Activated T-helper 9 cell treated with anti-CD3 and anti-CD28 coated beads, Interleukin-2, amount 50 U/mL, for 16 hours (primary cell): ENCODE data around the gene APEH.
"Not testable (repeated sequence)": the region's sequence is repeated elsewhere in the genome, so short reads cannot be mapped to it uniquely, and the experiment has no call there.

Source experiments
- DNase-seq: peaks from one replicate; pipeline ENCODE4 v3.0.0-alpha.2; 2020; ENCODE audit warnings: low read depth

APEH gene

DNA sequence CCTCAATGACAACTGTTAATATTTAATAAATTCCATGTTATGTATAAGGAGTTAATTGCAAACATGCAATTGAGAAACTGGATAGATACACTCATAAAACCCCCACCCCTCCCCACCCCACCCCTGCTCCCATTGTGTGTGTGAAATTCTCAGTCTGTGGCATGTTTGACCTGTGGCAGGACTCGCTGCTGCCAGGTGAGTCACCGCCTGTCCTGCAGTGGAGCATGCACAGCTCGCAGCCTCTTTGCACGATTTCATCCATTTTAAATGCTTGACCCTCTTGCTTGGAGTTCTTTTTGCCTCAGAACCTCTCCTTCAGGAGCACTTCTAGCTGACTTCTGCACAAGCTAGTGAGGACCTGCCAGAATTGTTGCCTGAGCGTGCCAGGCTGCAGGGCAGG is 5.3 kb upstream of the APEH start:
- DNase-seq: no peak

DNA sequence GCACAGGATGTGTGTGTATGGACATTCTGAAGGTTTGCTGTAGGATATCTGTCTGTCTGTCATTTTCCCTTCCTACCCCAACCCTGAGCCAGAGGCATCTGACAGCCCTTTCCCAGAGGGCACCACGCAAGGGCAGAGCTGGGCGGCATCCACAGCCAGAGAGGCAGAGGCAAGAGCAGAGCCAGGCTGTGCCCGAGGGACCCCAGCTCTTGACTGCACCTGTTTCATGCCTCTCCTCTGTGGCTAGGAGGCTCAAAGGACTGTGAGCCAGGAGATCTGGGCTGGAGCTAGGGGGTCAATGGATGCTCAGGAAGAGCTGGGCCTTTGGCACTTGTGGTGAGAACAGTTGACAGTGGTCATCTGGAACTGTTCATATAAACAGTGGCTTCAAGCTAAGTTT is 4.8 kb upstream of the APEH start:
- DNase-seq: no peak

DNA sequence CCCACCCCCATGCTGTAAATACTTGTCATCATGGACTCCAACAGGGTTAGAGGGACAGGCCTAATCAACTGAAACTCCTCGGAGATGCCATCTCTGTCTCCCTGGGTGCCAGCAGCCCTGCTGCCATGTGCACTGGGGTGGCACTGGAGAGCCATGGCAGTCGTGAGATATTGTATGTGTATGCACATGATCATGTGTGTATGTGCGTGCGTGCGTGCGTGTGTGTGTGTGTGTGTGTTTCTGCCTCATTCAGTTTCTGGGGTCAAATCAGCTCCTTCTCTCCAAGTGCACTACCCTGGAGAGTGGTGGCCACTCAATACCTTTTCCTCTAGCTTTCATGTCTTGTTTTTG is 3.2 kb upstream of the APEH start:
- no peak for DNase-seq

DNA sequence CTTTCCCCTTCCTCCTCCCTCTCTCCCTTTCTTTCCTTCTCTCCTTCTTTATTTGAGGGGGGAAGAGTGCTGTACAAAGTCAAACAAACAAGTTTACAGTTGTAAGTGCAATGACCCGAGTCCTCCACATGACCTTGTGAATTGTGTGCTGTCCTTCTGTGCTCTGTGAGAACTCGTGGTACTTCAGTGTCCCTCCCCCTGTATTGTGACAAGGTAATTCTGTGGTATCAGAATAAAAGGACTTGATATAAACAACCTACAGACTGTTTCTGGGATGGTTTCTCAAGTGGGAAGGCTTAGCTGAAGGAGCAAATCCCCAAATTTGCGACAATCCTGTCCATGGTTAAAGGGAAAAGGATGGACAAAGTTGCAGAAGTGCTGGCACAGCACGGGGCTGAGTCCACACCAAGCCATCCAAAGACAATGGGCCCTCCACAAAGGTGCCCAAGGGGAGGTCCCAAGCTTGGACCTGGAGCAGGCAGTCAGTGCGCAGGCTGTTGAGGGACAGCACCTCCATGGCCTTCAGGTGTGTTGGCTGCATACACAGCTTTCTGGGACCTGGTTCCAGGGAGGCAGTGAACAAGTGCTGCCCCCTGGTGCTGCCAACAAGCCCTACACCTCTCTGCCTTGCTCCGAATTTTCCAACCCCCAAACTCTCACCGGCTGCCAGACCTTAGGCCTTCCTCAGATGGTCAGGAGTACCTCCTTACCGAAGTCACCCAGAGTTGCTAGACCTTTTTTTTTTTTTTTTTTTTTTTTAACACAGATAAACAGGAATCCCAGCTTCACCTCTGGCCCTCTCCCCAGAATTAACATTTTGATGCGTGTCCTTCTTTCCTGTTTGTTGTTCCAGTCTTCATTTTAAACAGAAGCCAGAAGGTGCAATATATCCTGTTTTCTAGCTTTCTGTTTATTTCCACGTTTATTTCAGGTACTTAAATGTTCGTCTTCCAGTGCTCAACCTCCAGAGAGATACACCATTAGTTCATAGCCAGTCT is 2.6 kb upstream of the APEH start:
- peak; percentile 61 for DNase-seq

DNA sequence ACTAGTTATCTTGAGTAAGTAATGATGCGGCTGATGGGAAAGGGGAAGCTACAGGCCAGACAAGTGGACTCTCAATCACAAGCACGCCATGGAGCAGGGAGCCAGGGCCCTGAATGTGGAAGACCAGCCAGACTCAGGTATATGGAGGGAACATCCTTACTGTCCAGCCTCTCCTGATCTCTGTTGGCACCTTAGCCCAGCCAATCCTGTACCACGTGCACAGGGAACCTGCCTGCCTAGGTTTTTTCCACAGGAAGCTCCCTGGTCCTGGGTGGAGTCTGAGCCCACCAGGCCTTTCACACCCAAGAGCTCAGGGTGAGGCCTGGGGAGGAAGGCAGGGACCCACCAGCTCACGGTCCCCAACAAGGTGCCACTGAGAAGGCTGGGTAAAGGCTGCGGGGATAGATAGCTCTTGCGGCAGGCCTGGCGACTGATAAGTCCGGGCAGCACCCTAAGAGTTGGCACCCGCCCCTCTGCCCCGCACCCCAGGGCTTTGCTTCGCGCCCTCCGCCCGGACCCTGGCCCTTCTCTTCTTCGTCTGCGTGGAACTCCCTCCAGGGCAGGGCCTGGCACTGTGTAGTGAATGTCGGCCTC is 933 bp upstream of the APEH start:
- no peak for DNase-seq

DNA sequence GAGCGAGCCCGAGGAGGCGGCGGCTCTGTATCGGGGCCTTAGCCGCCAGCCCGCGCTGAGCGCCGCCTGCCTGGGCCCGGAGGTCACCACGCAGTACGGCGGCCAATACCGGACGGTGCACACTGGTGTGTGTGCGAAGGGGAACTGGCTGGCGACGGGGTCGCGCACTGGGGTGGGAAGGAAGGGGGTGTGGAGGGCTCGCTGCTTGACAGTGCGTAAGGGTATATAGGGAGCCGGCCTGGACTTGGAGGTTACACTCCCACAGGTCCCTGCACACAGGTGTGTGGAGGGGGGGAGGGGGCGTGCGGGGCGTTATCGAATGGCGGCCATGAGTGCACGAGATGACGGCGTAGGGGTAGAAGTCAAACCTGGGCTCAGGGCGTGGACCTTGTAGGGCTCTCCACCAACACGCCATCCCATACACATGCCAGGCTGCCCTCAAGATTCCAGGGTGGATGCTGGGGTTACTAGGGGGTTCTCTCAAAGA is 389 bp downstream of the APEH start:
- peak; percentile 13 for DNase-seq

DNA sequence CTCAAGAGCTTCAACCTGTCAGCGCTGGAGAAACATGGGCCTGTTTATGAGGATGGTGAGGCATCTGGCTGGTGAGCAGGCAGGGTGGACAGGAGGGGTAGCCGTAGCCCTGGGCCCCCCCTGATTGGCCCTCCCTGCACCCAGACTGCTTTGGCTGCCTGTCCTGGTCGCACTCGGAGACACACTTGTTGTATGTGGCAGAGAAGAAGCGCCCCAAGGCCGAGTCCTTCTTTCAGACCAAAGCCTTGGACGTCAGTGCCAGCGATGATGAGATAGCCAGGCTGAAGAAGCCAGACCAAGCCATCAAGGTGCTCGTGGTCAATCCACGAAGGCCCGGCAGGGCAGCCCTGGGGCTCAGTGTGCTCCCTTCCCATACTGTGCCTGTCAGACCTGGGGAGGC is 1.8 kb downstream of the APEH start:
- DNase-seq: no peak

DNA sequence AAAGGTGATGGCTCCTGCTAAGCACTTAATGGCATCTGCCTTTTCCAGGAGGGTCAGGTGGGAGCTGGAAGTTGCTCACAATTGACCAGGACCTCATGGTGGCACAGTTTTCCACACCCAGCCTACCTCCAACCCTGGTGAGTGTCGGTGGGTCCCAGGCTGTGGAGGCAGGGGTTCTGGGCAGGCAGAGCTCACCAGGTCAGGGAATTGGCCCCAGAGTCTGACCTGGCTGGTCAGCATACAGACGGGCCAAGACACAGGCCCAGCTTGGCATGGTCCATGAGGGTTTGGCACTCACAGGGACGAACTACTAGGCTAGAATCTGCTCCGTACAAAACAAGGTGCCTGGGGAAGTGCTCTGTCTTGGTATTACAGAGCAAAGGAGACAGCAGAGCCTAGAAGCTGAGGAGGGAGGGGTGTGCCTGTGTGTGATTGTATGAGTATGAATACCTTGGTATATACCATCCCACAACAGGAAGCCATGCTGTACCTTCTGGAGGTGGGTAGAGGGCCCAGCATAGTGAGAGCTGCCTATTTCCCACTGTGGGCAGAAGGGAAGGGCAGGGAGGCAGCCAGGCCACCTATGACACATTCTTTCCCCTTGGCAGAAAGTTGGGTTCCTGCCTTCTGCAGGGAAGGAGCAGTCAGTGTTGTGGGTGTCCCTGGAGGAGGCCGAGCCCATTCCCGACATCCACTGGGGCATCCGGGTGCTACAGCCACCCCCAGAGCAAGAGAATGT is 6.5 kb downstream of the APEH start:
- DNase-seq: no peak

DNA sequence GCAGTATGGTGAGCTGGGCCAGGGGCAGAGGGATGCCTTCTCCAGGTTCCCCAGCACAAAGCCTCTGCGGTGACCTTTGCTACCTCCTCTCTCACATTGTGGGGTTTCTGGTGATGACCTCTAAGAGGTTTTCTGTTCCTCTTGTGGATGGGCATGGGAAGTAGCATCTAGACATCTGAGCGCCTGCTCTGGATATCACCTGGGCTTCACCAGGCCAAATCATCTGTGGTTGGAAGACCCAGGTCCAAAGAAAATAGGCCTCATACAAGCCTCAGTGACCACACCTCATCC is 7.0 kb downstream of the APEH start:
- DNase-seq: no peak

DNA sequence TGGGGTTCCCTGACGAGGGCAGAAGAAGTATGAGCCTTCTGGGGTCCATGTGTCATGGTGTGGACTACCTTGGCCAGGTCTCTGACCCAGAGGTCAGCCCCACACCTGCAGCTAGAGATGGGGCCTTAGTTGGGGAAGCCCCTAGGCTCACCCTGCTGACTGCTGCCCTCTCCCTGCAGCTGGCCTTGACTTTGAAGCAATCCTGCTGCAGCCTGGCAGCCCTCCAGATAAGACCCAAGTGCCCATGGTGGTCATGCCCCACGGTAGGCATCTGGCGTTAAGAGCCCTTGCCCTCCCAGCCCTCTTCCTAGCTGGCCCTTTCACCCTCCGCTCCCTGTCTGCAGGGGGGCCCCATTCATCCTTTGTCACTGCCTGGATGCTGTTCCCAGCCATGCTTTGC is 7.4 kb downstream of the APEH start:
- DNase-seq: no peak

DNA sequence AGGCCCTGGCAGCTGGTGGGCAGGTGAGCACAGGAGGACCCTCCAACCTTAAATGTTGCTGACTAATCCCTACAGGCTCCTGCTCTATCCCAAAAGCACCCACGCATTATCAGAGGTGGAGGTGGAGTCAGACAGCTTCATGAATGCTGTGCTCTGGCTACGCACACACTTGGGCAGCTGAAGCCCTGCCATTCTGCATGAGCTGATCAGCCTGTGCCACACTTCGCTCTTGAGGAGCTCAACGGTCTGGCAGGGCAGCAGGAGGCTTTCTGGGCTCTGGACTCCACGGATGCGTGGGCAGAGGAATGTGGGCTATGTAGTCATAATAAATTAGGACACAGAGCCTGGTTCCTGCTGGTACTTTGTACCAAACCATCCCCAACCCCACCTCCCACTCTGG is 9.0 kb downstream of the APEH start:
- no peak for DNase-seq

DNA sequence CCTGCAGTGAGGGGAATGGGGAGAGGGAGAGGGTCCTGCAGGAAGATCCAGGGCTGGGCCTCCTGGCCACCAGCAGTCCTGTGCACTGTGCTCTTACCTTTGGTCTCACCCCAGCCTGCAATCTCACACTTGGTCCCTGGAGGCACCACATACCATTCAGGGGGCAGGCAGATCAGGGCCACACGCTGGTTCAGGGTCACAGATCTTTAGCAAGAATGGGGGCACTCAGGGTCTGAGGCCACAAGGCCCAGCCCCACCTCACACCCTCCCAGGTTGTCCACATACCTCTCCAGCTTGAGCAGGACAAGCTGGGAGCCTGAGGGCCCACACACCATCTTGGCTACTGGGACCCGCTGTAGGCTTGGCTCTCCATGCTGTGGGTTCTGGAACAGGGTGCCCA is 10.3 kb downstream of the APEH start:
- DNase-seq: not testable (repeated sequence)

DNA sequence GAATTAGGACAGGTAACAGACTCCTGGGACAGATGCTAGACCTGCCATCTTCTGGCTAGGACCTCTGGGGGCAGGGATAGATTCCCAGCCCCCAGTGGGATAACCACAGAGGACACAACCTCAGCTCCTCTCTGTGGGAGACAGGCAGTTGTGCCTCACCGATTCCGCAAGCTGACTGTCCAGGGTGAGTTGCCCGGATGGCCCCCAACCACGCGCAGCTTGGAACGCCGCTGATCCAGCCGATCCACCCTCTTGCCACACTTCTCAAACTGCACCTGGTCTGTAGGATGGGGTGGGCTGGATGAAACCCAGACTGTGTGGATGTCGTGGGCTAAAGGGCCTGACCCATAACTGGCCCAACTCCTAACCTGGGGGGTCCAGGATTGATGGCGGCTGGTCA is 11.0 kb downstream of the APEH start:
- DNase-seq: not testable (repeated sequence)

DNA sequence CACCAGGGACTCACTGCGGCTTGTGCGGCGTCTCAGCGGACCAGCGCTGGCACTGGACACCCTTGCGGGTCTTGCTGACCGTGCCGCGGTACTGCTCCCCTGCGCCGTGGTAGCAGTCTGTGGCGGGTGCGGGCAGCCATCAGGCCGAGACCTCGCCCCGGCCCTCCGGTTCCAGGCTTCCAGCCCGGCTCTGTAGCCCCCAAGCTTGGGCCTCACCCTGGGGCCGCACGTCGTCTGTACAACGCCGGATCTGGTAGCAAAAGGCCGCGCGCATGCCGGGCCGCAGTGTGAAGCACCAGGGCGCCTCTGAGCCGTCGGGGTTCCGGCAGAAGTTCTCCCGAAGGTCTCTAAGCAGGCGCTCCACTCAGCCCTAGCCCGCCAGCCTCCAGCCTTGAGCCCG is 11.7 kb downstream of the APEH start:
- DNase-seq: not testable (repeated sequence)

DNA sequence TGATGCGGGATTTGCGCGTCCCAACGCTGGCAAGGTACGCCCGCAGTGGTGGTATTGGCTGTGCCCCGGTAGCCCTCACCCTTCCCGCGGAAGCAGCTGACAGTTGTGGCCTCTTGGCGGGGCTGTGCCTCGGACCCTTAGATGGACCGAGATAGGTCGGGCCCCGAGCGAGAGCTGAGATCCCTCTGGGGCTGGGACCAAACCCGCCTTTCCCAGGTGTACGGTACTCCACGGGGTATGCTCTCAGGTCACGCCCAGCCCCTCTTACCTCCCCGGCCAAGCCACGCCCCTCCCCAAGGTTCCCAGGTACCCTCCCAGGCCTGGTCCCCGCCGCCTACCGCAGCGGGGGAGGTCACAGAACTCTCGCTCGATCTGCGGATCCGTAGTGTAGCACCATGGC is 12.2 kb downstream of the APEH start:
- not testable (repeated sequence) for DNase-seq

DNA sequence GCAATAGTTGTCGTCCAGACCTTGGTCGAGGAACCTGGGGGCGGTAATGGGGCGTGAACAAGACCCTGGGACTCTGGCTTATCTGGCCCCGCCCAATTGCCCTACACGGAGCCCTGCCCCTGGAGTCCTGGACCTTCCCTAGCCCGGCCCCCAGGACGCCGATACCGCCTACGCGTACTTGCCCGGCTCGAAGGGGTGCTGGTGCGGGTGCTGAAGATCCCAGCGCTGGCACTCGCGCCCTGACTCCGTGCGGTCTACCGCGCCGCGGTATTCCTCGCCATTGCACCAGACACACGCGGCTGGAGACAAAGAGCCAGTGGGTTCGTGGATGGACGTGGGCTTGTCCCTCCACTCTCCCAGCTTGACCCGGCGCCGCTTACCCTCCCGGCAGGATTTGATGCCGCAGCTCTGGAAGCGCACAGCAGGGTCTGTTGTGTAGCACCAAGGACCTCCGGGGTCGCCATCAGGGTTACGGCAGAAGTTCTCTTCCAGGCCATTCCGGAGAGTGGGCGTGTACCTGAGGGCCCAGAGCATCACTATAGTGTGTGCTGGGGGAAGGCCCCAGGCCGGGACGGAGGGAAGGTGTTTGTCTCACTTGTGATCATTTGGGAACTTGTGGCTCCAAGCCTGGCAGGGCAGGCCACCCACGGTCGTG is 12.7 kb downstream of the APEH start:
- DNase-seq: not testable (repeated sequence)

DNA sequence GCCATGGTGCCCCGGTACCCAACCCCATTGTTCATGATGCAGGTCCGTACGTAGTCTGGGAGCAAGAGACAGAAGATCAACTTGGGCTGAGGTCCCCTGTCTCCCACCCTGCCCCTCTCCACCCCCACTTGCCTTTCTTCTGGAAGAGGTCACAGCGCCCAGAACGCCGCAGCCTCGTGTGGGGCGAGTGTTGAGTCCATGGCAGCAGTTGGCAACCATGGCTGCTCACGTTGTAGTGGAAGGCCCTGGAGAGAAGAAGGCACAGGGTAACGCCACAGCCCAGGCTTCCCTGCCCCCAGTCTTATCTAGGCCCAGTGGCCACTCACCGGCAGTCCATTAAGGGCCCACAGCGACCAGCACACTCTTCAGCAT is 13.3 kb downstream of the APEH start:
- not testable (repeated sequence) for DNase-seq

DNA sequence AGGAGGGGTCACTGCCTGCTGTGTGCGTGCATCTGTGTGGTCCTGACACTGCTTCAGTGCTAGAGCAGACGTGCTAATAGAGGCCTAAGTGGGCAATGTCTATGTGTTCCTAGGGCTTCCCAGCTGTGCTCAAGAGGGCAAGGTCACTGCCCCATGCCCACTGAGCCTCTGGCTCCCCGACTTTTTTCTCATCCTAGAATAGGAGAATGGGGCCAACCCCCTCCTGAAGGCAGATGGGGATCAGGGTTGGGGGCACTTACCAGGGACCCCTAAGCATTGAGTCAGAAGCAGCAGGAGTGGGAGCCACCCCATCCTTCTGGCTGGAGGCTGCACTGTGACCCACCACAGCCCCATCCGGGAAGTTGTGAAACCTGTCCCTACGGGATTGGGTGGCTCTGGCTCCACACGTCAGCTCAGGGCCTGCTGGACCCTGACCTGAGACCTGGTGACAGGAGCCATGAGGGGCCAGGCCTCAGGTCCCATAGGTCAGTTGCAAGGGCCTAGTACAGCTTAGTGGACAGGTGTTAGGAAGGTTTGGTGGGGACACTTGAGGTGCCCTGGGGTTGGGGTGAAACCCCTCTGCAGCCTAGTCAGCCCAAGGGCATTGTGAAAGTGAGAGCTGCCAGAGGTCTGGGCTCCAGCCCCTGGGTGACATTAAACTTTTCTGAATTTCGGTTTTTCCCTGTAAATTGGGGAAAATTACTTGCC is 14.3 kb downstream of the APEH start:
- DNase-seq: not testable (repeated sequence)

DNA sequence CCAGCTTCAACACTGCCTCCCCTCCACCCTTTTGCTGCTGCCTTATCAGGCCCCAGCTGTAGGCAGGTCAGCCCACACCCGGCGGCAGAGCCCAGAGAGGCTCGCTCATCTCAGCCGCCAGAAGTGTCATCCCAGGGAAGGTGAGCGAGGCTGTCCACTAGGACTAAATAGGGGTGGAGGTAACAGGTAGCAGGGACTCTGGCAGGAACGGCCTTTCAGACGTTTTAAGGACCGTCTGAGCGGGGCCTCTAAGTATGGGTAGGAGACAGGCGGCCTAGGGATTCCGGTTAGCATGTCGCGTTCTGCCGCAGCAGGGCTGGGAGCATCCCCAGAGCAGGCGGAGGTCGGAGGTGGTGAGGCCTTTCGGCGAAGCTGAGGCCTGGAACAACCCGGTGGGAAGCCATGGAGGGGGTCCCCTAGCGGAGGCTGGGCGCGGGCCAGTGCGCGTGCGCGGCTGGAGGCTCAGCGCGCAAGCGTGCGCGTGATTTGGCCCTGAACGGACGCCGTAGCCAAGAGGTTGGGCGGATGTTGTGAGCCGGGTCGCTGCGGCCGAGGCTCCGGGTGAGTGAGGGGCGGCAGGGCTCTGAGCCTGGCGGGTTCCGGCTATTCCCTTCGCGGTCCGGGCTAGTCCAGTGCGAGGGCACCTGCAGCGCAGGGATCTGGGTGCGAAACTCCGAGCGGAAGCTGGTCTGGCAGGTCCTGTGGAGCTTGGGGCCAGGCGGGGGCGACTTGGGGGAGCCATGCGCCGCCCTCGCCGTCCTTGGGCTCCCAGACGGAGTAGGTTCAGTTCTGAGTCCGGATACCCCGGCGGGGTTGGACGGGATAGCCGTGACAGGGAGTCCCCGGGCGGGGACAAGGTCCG is 15.1 kb downstream of the APEH start, which contains the start of the genes MST1 and RNF123:
MST1 (minus strand) TSS at position 429 of the 862 bp plus-strand sequence. CDS start 783 bp downstream, outside the sequence.
RNF123 (plus strand) TSS at position 512 of the 862 bp plus-strand sequence. CDS start 1,609 bp downstream, outside the sequence.
- DNase-seq: peak; percentile 86

DNA sequence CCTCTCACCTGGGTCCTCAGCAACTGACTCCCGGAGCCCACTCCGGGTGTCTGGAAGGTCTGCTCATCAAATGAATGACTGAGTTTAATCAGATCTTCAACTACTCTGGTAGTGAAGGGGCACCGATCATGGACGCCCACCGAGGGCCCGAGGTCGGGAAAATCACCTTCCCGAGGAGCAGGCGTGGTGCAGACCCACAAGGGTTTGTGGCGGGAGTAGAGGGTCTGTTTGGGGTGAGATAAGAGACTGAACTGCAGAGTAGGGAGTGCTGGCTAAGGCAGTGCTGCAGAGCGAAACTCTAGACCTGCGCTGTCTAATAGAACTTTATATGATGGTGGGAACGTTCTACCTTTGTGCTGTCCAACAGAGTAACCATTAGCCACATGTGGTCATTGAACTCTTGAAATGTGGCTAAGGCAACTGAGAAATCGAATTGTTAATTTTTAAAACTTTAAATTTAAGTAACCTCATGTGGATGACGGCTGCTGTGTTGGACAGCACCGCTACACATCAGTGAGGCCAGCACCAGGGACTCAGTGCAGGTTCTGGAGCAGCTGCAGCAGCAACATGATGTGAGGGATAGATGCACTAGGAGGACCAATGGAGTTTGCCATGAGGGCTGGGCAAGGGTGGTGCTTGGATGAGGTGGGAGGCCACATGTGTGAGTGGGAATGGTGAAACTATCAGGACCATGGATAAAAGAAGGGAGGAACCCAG is 15.9 kb downstream of the APEH start:
- DNase-seq: not testable (repeated sequence)
